ENCODE data around the gene TPCN1.

Gene TPCN1

DNA sequence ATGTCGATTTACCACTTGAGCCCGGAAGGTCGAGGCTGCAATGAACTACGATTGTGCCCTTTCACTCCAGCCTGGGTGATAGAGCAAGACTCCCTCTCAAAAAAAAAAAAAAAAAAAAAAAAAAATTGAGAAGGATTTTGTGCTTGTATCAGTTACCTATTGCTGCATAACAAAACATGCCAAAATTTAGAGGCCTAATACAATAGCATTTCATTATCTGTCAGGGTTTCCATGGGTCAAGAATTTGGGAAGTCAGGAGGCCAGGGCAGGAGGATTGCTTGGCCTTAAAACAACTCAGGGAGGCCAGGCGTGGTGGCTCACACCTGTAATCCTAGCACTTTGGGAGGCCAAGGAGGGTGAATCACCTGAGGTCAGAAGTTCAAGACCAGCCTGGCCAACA is 118.3 kb downstream of the TPCN1 start:
- DNase-seq (ENCODE audit: low read depth), result no peak

GRCh38 chr12:113340061-113340460 is 118.8 kb downstream of the TPCN1 start:
- no peak for DNase-seq (ENCODE audit: low read depth)

DNA sequence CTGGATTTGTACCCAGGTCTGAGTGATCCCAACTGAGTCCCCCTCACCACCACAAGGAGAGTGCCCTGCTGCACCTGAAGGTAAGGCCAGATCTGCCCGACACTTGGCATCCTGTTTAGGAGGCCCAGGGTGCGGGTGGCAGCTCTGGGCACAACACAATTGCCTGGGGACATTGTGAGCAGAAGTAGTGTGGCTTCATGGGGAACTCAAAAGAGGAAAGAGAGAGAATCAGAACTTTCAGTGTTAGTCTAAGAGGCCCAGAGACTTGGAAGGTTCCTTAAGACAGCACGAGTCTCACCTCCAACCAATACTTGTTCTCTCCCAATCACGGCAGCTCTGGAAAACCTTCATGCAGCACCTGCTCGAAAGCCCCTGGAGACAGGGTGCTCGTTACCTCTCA is 120.3 kb downstream of the TPCN1 start:
- DNase-seq (ENCODE audit: low read depth), result no peak

- no peak for DNase-seq (ENCODE audit: low read depth)
Measured at GRCh38 chr12:113345318-113345717, 124.1 kb downstream of the TPCN1 start.

GRCh38 chr12:113346353-113346752 is 125.1 kb downstream of the TPCN1 start:
- no peak for DNase-seq (ENCODE audit: low read depth)

GRCh38 chr12:113347107-113347506 is 125.8 kb downstream of the TPCN1 start:
- DNase-seq (ENCODE audit: low read depth), result no peak

DNA sequence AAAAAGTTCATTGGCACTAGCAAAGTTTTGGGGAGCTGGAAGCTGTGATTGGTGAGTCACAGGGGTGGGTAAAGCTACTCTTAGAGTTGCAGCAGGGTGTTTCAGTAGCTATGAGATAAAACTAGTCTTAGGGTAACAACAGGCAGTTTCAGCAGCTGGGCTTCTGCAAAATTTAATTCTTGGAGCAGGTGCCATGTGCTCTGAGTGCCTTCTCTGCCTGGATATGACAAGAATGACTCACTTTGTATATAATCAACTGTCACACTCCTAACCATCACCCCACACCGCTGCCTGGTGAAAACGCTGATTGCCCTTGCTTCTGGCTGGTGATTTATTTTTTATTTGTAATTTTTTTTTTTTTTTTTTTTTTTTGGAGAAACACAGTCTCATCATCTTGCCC is 126.6 kb downstream of the TPCN1 start:
- DNase-seq (ENCODE audit: low read depth), result no peak
